ENCODE data around the gene OR51T1.

OR51T1 gene

DNA sequence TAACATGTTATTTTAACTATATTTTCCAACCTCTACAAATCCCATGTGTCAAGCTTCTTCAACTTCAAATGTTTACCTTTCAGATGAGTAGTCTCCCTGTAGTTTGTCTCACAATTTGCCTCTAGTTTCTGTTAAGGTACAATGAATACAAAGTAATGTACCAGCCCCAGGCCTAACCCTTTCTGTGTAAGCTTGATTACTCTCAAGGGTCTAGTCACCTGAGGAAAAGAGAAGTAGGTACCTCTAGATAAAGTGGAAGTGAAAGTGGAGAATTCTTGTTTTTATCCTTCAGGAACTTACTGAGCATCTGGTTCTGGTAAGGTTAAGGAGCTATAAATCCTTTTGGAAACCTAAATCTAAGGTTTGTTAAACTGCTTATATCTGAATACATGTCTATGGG, 21.8 kb downstream of the OR51T1 start, which contains the start of gene OR51A7:
Gene OR51A7, plus strand, starts transcription at position 300 of the 400 bp plus-strand sequence. CDS start 3,587 bp downstream, outside the sequence.
- no peaks in the 10 kb centered on the region for H3K36me3 Mint-ChIP-seq
- H3K4me1 Mint-ChIP-seq: no peaks in the 10 kb centered on the region
- H3K27me3 Mint-ChIP-seq: peaks cover 3% of the 10 kb centered on the region
- H3K9me3 Mint-ChIP-seq: peaks cover 5% of the 10 kb centered on the region
- H3K27ac Mint-ChIP-seq: no peak within 1 kb of the TSS
- H3K4me3 Mint-ChIP-seq: no peak within 1 kb of the TSS

DNA sequence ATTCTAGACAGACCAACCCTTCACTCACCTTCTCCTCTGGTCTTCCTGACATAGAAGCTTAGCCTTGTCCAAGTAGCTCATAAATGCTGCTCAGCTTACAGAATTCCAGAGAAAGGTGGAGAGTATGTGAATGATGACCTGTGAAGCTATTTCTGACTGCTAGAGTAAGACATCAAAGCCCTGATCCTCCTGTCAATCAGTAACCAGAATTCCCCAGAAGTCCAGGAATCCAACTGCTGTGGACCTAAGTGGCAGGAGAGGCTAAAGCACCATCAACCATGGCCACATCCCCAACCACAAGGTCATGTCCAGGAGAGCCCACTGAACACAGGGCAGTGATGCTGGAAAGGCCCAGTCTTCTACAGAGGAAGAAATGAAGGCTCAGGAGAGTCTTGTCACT, 34.9 kb downstream of the OR51T1 start:
- Mint-ChIP-seq H3K27me3 (peaks cover 7% of the 10 kb centered on the region), H3K9me3 (no peaks in the 10 kb centered on the region), H3K27ac (no peak overlapping the region), H3K36me3 (no peaks in the 10 kb centered on the region), H3K4me1 (no peaks in the 10 kb centered on the region), H3K4me3 (no peak overlapping the region)

DNA sequence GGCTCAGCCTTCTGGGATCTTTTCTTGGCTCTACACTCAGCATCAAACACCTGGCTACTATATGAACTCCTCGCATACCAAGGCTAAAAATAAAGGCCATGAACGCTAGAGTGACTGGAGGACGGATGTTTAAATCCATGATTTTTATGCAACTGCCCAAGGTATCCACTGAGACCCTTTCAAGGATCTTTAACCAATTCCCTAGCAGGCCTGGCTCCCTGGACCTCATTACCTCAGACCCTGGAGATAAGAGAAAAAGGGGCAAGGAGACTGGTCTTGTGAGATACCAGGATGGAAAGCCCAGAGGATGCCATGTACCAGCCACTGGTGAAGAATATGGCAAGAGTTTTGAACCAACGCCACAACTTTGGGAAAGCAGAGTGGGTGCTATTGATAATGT, 37.5 kb downstream of the OR51T1 start, which contains the start of gene OR51G2:
Gene OR51G2, minus strand, starts transcription at position 101 of the 400 bp plus-strand sequence. CDS start 3,687 bp downstream, outside the sequence.
- no peak within 1 kb of the TSS for H3K27ac Mint-ChIP-seq
- H3K36me3 Mint-ChIP-seq: no peaks in the 10 kb centered on the region
- H3K4me1 Mint-ChIP-seq: no peaks in the 10 kb centered on the region
- H3K4me3 Mint-ChIP-seq: no peak within 1 kb of the TSS
- peaks cover 6% of the 10 kb centered on the region for H3K27me3 Mint-ChIP-seq
- no peaks in the 10 kb centered on the region for H3K9me3 Mint-ChIP-seq

DNA sequence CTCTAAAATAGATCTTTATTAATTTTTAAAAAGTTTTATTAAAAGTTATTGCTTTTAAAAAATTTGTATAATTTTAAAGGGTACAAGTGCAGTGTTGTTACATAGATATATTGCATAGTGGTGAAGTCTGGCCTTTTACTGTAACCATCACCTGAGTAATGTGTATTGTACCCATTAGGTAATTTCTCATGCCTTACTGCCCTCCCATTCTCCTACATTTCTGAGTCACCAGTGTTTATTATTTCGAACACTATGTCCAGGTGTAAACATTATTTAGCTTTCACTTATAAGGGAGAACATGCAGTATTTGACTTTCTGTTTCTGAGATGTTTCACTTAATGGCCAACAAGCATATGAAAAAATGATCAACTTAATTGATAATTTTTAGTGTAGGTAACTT, 40.1 kb downstream of the OR51T1 start:
- no peaks in the 10 kb centered on the region for H3K36me3 Mint-ChIP-seq
- H3K27me3 Mint-ChIP-seq: peaks cover 3% of the 10 kb centered on the region
- no peak overlapping the region for H3K27ac Mint-ChIP-seq
- no peaks in the 10 kb centered on the region for H3K4me1 Mint-ChIP-seq
- no peak overlapping the region for H3K4me3 Mint-ChIP-seq
- no peaks in the 10 kb centered on the region for H3K9me3 Mint-ChIP-seq

DNA sequence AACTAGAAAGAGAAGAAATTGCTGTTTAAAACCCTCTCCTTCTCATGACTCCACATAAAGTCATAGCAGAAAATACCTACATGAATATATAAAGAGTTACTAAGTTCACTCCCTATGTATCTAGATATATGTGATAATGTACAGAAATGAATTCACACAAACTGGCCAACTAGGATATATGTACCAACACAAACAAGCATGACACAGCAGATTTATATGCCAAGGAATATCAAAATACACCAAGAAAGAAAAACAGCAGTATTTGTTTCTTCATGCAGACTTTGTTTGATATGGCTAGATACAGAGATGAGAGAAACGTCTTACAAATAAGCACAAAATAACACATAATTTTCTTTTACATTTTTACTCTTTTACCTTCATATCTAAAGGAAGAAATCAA, 40.6 kb downstream of the OR51T1 start:
- no peak overlapping the region for H3K4me3 Mint-ChIP-seq
- H3K4me1 Mint-ChIP-seq: no peaks in the 10 kb centered on the region
- H3K9me3 Mint-ChIP-seq: no peaks in the 10 kb centered on the region
- H3K27me3 Mint-ChIP-seq: peaks cover 3% of the 10 kb centered on the region
- no peak overlapping the region for H3K27ac Mint-ChIP-seq
- H3K36me3 Mint-ChIP-seq: no peaks in the 10 kb centered on the region

DNA sequence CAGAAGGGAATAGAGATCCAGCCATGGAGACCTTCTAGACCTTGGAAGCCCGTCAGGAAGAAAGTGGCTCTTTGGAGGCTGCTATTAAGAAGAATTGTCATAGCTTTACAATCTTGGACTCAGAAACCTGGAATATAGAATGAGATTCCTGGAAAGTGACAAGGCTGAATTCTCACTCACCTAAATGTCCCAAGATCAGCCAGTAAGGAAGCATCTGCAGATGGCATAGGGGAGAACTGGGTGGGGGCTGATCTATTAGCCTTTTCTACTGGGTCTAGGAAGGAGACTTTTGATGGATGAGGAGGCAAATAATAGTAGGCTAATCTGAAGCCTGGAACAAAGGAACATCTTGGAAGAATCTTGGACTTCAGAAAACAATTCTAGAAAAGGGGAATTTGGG, 42.5 kb downstream of the OR51T1 start, which contains the start of gene OR51G1:
Gene OR51G1, minus strand, starts transcription at position 101 of the 400 bp plus-strand sequence. Its CDS starts 0 bp downstream, at position 101.
- H3K4me3 Mint-ChIP-seq: no peak within 1 kb of the TSS
- no peaks in the 10 kb centered on the region for H3K9me3 Mint-ChIP-seq
- no peak within 1 kb of the TSS for H3K27ac Mint-ChIP-seq
- H3K36me3 Mint-ChIP-seq: no peaks in the 10 kb centered on the region
- no peaks in the 10 kb centered on the region for H3K4me1 Mint-ChIP-seq
- H3K27me3 Mint-ChIP-seq: peaks cover 3% of the 10 kb centered on the region

DNA sequence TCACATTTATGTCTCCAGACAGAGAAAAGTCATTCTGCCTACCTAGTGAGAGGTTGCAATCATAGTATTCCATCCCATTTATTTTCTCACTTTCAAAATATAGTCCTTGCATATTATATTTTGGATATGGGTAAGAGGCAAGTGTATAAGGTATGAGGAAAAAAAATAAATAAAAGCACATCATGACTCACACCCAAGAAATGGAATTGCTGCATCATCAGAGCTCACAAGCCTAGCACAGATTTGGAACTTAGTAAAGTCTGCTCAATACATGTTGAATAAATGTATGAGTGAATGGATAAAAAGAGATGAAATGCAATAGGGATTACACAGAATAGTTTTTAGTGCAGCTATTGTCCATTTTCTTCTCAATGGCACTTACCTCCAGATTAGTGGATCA, 44.9 kb downstream of the OR51T1 start:
- H3K4me1 Mint-ChIP-seq: no peaks in the 10 kb centered on the region
- H3K36me3 Mint-ChIP-seq: no peaks in the 10 kb centered on the region
- H3K27ac Mint-ChIP-seq: no peak overlapping the region
- peaks cover 3% of the 10 kb centered on the region for H3K27me3 Mint-ChIP-seq
- H3K9me3 Mint-ChIP-seq: no peaks in the 10 kb centered on the region
- no peak overlapping the region for H3K4me3 Mint-ChIP-seq

Data from activated naive CD4-positive, alpha-beta T cell treated with anti-CD3 and anti-CD28 coated beads, Interleukin-2, amount 50 U/mL, for 24 hours (primary cell).